H1 (cell line): ENCODE measurements around the gene IL17RD. TPM values are rescaled to one million over a fixed set of nuclear protein-coding genes. Genes with fewer than 3 reads are reported as not detected.

Experiments
- ATF2 ChIP-seq: IDR thresholded peaks from 2 replicates; pipeline ENCODE4 v1.6.1; 2012; ENCODE audit warnings: low read length, inconsistent platforms
- CHD7 ChIP-seq: fragments of 300-600 bp; sonication (generic); IDR thresholded peaks from 2 replicates; pipeline ENCODE4 v1.7.1; 2012; ENCODE audit warnings: low read length, moderate library complexity, mild to moderate bottlenecking, inconsistent platforms; ENCODE audit not compliant: insufficient replicate concordance
- FOSL1 ChIP-seq: IDR thresholded peaks from 2 replicates; pipeline ENCODE4 v1.6.1; 2011; ENCODE audit warnings: mild to moderate bottlenecking, low read depth, low read length, moderate library complexity; ENCODE audit not compliant: insufficient read depth
- PHF8 ChIP-seq: fragments of 200-600 bp; sonication (generic); conservative IDR thresholded peaks from 2 replicates; pipeline ENCODE4 v1.7.1; 2012; ENCODE audit warnings: low read depth, mild to moderate bottlenecking, inconsistent platforms, low read length, moderate library complexity
- RFX5 ChIP-seq: IDR thresholded peaks from 2 replicates; pipeline ENCODE4 v1.6.1; 2011; ENCODE audit warnings: low read depth, low read length, improper control_type of control experiment, borderline replicate concordance
- SP1 ChIP-seq: IDR thresholded peaks from 2 replicates; pipeline ENCODE4 v1.6.1; 2011; ENCODE audit warnings: low read depth, low read length
- SRF ChIP-seq: IDR thresholded peaks from 2 replicates; pipeline ENCODE4 v1.6.1; 2011; ENCODE audit warnings: mild to moderate bottlenecking, low read depth, low read length, moderate library complexity
- polyA plus RNA-seq, 7 experiments: library from polyadenylated mRNA; depleted of rRNA in 3 of 7; stranded (reverse) in 5 of 7; unstranded in 2 of 7; fragments of >200 nt in 5 of 7; fragments of 200-250 nt in 2 of 7; gene quantifications; 1 replicate in 5 of 7; 2 replicates in 1 of 7; 4 replicates in 1 of 7; pipeline versions ENCODE4 v1.2.1 to v1.2.3, GENCODE V29; 2011 to 2013; ENCODE audit warnings: missing spikeins in 2 of 7, mixed read lengths in 2 of 7
- total RNA-seq: library from RNA; stranded (reverse); fragmentation: NEBNext Ultra II Directional; extraction: Animal tissue kit (Norgen Biotek cat#: 25700); gene quantifications from 2 replicates; pipeline ENCODE4 v1.2.1, GENCODE V29; 2021

Gene IL17RD
- total and polyA plus RNA-seq, 2 of the 8 experiments (the other 6 are each of a cell fraction or from before 2014, with no cell fraction given), result 10.9 to 48.9 TPM

- no peak for TF ChIP-seq CHD7
- no peak for TF ChIP-seq PHF8
- no peak for TF ChIP-seq SP1
- no peak for TF ChIP-seq FOSL1
- TF ChIP-seq RFX5, result no peak
- no peak for TF ChIP-seq SRF
- TF ChIP-seq ATF2, result no peak
- TF ChIP-seq, all 59 proteins: peak for 0
Observed at GRCh38 chr3:57140894-57141293, 24.3 kb downstream of the IL17RD start (continued).
